ENCODE data around the gene ARHGAP42. TPM values are rescaled to one million over a fixed set of nuclear protein-coding genes. Genes with fewer than 3 reads are reported as not detected.
"Not testable (repeated sequence)": the region's sequence is repeated elsewhere in the genome, so short reads cannot be mapped to it uniquely, and the experiment has no call there.

Gene ARHGAP42
- total RNA-seq, 1 donor from 2014 or later, result 21.2 TPM

GRCh38 chr11:100866453-100866852 is 179.4 kb downstream of the ARHGAP42 start:
- DNase-seq (ENCODE audit: low read depth), result no peak

DNA sequence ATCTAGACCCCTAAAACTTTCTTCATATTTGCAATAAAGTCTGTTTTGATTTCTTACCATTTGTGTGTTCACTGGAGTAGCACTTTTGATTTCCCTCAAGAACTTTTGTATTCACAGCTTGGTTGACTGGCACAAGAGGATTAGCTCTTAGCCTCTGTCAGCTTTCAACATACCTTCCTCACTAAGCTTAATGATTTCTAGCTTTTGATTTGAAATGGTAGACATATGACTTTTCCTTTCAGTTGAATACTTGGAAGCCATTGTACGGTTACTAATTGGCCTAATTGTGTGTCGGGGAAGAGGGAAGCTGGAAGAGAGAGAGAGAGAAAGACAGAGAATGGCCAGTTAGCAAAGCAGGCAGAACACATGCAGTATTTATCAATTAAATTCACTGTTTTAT is 180.5 kb downstream of the ARHGAP42 start:
- DNase-seq (ENCODE audit: low read depth), result no peak

- DNase-seq (ENCODE audit: low read depth), result no peak
Measured at GRCh38 chr11:100869328-100869727, 182.2 kb downstream of the ARHGAP42 start.

DNA sequence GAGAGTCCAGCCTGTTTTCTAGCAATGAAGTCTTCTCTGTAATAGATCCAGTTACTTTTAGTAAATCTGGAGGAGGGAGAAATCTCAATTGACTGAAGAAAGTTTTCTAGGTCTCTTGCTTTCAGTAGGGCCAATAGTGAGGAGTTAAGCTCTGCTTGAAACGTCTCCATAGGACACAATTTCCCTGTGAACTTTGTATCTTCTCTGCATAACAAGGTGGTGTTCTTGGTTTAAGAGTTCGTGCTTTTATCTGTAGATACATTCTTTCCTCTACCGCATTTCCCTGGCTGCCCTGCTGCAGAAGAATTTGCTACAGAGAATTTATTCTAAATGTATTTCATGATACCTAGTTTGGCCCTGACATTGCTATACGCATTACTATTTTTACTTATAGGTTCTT is 183.1 kb downstream of the ARHGAP42 start:
- no peak for DNase-seq (ENCODE audit: low read depth)

- DNase-seq (ENCODE audit: low read depth), result peak; percentile 28
Measured at GRCh38 chr11:100872951-100873740, 186.1 kb downstream of the ARHGAP42 start.

DNA sequence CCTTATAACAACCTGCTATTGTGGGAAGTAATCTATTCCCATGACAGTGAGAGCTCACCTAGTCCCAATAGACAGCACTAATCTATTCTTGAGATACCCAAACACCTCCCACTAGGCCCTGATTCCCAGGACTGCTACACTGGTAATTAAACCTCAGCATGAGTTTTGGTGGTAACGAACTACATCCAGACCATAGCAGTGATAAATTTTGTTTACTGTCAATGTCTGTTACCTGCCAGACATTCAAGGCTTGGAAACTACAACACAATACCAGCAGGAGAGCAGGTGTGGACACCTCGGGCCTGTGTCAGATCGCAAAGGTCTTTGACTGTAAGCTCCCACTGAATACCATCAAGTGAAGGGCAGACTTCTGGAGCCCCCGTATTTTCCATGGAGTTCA is 187.1 kb downstream of the ARHGAP42 start:
- DNase-seq (ENCODE audit: low read depth), result no peak

GRCh38 chr11:100875521-100875869 is 188.4 kb downstream of the ARHGAP42 start:
- DNase-seq (ENCODE audit: low read depth), result no peak

GRCh38 chr11:100876815-100877520 is 189.9 kb downstream of the ARHGAP42 start:
- DNase-seq (ENCODE audit: low read depth), result peak; percentile 83

DNA sequence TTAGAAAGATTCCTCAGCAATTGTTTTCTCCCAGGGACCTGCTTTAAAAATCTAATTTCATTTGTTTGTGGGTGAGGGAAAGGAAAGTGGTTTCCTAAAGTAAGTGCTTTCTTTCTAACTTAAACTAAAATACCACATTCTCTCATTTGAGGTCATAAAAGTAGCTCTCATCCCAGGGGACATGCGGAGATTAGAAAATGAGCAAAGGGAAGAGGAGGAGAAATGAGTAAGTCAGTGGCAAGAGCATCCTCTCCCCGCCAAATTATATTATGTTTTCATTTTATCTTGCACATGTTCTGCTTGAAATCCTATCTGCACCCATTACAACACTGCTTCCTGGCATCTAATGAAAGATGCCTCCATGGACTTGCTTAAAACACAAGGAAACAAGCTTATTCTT is 191.4 kb downstream of the ARHGAP42 start:
- peak; percentile 70 for DNase-seq (ENCODE audit: low read depth)

DNA sequence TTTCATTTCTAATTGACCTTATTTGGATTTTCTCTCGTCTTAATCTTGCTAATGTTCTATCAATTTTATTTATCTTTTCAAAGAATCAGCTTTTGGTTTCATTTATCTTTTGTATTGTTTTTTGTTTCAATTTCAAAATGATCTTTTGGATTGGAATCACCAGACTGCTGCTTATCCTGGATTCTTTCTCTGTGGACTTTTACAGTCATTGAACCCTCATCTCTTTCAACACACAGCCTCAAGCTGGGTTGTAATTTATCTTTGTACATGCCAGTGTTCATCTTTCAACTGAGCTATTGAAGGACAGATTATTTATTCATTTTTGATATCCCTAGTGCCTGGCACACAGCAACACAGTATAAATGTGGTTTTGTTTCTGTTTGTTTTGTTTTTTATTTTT is 195.9 kb downstream of the ARHGAP42 start:
- no peak for DNase-seq (ENCODE audit: low read depth)

DNA sequence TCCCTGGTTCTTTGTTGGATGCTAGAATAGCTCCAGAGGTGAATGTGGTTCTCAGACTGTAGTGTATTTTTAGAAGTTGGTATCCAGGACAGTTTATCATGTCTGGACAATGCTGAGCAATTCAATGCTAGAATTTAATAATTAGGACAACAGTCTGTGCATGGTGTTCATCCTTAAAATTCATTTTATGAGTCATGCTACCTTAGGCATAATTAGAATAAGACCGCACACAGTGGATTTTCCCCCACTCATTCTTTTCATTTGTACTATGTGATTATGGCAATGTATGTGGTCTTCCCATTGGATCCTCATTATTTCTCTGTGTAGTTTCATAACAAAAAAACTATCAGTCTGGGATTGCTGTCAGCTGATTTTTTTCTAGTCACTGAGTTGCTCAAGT is 196.7 kb downstream of the ARHGAP42 start:
- DNase-seq (ENCODE audit: low read depth), result no peak

DNA sequence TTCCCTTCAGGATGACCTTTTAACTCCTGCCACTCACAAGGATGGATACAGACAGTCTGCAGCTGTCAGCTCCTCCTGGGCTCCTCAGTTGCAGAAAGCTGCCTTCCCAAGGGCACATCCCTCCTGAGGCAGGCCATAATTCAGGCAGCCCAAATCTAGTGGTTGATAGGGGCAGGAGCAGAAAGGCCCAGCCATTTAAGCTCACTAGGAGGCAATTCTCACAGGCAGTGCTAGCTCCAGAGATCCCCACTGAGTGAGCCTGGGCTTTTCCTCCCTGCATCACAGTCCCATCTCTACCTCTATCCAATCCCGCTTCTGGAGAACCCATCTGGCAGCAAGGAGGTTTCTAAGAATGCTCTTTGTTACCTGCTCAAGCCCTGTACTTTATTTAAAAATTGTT is 200.6 kb downstream of the ARHGAP42 start:
- DNase-seq (ENCODE audit: low read depth), result peak; percentile 12

DNA sequence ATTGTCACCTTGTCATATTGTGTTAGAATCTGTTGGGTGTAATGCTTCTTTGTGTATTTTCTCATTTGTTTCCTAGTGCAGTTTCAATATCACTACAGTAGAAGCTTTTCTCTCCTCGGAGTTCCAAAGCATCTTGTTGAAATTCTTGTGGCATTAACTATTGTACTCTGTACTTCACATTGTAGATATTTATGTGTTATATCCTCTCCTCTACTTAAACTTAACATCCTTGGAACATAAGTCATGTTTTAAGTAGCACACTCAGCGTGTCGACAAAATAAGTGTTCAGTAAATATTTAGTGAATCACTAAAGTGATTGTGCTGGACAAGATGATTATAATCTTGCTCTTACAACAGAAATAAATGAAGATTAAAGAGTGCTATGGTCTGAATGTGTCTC is 201.7 kb downstream of the ARHGAP42 start:
- DNase-seq (ENCODE audit: low read depth), result no peak

- no peak for DNase-seq (ENCODE audit: low read depth)
Measured at GRCh38 chr11:100889758-100890157, 202.7 kb downstream of the ARHGAP42 start.

- DNase-seq (ENCODE audit: low read depth), result peak; percentile 74
Measured at GRCh38 chr11:100890789-100891188, 203.7 kb downstream of the ARHGAP42 start.

GRCh38 chr11:100892886-100893285 is 205.8 kb downstream of the ARHGAP42 start:
- DNase-seq (ENCODE audit: low read depth), result peak; percentile 9

DNA sequence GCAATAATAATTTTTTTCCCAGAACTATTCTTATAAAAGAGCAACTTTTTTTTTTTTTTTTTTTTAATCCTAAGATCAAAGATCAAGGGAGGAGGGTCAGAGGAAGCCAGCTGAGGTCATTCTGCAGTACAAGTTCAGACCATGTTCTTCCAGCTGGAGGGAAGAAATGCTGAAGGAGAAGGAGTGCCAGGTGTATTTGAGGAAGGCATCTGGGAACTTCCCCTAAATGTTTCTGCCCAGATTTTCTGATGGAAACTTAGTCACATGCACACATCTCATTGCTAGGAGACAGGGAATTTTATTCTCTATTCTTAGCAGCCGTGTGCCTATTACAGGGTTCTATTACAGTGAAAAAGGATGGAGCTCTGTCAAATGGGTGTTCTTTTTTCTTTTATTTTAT is 208.4 kb downstream of the ARHGAP42 start:
- DNase-seq (ENCODE audit: low read depth), result no peak

GRCh38 chr11:100895976-100896375 is 208.9 kb downstream of the ARHGAP42 start:
- not testable (repeated sequence) for DNase-seq (ENCODE audit: low read depth)

DNA sequence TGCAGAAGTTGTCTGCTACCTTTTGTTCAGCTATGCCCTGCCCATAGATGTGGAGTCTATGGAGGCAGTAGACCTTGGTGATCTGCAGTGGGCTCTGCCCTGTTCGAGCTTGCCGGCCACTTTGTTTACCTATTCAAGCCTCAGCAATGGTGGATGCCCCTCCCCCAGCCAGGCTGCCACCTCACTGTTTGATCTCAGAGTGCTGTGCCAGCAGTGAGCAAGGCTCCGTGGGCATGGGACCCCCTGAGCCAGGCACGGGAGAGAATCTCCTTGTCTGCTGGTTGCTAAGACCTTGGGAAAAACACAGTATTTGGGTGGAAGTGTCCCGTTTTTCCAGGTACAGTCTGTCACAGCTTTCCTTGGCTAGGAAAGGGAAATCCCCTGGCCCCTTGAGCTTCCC is 214.4 kb downstream of the ARHGAP42 start:
- not testable (repeated sequence) for DNase-seq (ENCODE audit: low read depth)

DNA sequence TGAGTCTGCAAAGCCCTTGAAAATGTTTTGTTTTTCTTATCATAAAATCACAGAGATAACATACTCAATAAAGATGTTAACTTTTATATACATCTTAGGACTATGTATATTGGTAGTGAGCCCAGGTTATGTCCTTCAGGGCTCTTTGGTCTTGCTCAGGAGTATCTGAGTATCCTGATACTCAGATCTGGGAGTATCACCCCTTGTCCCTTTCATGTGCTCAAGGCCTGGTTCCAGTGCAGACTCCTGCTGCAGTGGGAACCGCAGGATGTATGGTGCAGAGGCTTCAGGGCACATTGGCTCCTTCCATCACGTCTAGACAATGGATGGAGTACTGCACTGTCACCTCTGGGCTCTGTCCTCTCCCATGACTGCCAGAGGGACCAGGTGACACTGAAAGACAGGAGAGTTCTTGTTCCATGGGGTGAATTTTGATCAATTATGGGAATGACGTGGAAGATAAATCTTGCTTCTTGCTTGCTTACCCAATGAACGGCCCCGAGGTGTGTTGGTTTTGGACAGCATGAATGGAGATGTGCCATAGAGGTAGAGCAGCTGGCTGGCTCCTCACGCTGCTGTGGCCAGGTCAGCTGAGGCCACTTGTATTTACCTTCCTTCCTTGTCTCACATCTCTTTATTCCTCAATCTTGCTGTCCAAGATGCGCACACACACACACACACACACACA is 215.5 kb downstream of the ARHGAP42 start:
- DNase-seq (ENCODE audit: low read depth), result no peak

- no peak for DNase-seq (ENCODE audit: low read depth)
Measured at GRCh38 chr11:100903284-100903683, 216.2 kb downstream of the ARHGAP42 start.

DNA sequence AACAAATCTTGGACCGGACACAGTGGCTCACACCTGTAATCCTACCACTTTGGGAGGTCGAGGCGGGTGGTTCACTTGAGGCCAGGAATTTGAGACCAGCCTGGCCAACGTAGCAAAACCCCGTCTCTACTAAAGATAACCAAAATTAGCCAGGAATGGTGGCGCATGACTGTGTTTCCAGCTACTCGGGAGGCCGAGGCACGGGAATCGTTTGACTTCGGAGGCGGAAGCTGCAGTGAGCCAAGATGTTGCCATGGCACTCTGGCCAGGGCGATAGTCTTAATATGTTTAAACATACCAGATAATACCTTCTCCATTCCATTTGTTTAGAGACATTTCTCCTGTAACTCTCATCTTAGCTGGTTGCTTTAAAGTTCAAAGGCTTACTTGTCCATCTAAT is 218.6 kb downstream of the ARHGAP42 start:
- no peak for DNase-seq (ENCODE audit: low read depth)

Measured in myocyte (in vitro differentiated cells).